HepG2 (cell line): ENCODE data around the gene SPACDR. TPM values are rescaled to one million over a fixed set of nuclear protein-coding genes. Genes with fewer than 3 reads are reported as not detected.
A peak's percentile ranks its signal among the peaks of the same experiment; 100 is the strongest.

Experiments
- AGO2 ChIP-seq: fragments of 200-400 bp; formaldehyde crosslinking; optimal IDR thresholded peaks from 2 replicates; pipeline ENCODE3; 2017; ENCODE audit warnings: mild to moderate bottlenecking, low read depth, low read length, moderate library complexity
- ASH2L ChIP-seq: fragments of 300-600, 200-600 bp; sonication (generic); IDR thresholded peaks from 2 replicates; pipeline ENCODE4 v1.7.0; 2017; ENCODE audit warnings: low read depth, mild to moderate bottlenecking, moderate library complexity, mixed read lengths, low read length; ENCODE audit not compliant: insufficient read length
- CERS6 ChIP-seq: sonication (generic); formaldehyde crosslinking; IDR thresholded peaks from 2 replicates; pipeline ENCODE4 v1.5.0; 2020; ENCODE audit warnings: missing genetic modification reagents
- CTCF ChIP-seq: sonication (generic); formaldehyde crosslinking; IDR thresholded peaks from 2 replicates; pipeline ENCODE4 v1.5.0; 2020; ENCODE audit warnings: mild to moderate bottlenecking, missing genetic modification reagents, moderate library complexity
- FOXP1 ChIP-seq, 2 experiments: fragments of 450-650 bp in 1 of 2; IDR thresholded peaks; 2 replicates each; pipeline ENCODE4 v1.6.1; 2017 to 2018; ENCODE audit warnings: antibody characterized with exemption in 1 of 2
- RBFOX2 ChIP-seq: fragments of 200-400 bp; formaldehyde crosslinking; IDR thresholded peaks from 2 replicates; pipeline ENCODE4 v1.6.1; 2017; ENCODE audit warnings: low read depth, mild to moderate bottlenecking, low read length
- RXRA ChIP-seq: sonication (generic); formaldehyde crosslinking; IDR thresholded peaks from 2 replicates; pipeline ENCODE4 v1.5.1; 2020; ENCODE audit warnings: missing genetic modification reagents
- THAP8 ChIP-seq: sonication (generic); formaldehyde crosslinking; IDR thresholded peaks from 2 replicates; pipeline ENCODE4 v1.5.1; 2020; ENCODE audit warnings: missing genetic modification reagents, mild to moderate bottlenecking, borderline replicate concordance
- ZNF263 ChIP-seq: sonication (generic); formaldehyde crosslinking; IDR thresholded peaks from 2 replicates; pipeline ENCODE4 v1.4.0; 2020; ENCODE audit warnings: missing genetic modification reagents
- ZNF274 ChIP-seq: sonication (generic); formaldehyde crosslinking; IDR thresholded peaks from 2 replicates; pipeline ENCODE4 v1.5.1; 2020; ENCODE audit warnings: mild to moderate bottlenecking, missing genetic modification reagents
- ZNF546 ChIP-seq: sonication (generic); formaldehyde crosslinking; conservative IDR thresholded peaks from 2 replicates; pipeline ENCODE4 v1.8.1; 2023; ENCODE audit warnings: mild to moderate bottlenecking, missing genetic modification reagents
- polyA plus RNA-seq, 8 experiments: library from polyadenylated mRNA; depleted of rRNA in 3 of 8; stranded (reverse) in 7 of 8; unstranded in 1 of 8; fragments of >200 nt; fragmentation: Illumina TruSeq in 4 of 8; extraction: Trizol in 4 of 8; gene quantifications; 2 replicates each; pipeline versions ENCODE4 v1.2.1 to v1.2.3, GENCODE V29; 2011 to 2016; ENCODE audit warnings: low read depth in 4 of 8, missing spikeins in 1 of 8, mixed read lengths in 1 of 8; ENCODE audit not compliant: insufficient read depth in 1 of 8
- total RNA-seq, 5 experiments: library from RNA; depleted of rRNA; stranded (reverse); fragments of >200 nt; fragmentation: Illumina TruSeq; extraction: Trizol; gene quantifications; 2 replicates each; pipeline ENCODE4 v1.2.3, GENCODE V29; 2016; ENCODE audit warnings: low read depth in 1 of 5

Gene SPACDR
- total and polyA plus RNA-seq, 2 of the 13 experiments (the other 11 are each of a cell fraction or from before 2014, with no cell fraction given), result 0.41 TPM; not detected in 1

DNA sequence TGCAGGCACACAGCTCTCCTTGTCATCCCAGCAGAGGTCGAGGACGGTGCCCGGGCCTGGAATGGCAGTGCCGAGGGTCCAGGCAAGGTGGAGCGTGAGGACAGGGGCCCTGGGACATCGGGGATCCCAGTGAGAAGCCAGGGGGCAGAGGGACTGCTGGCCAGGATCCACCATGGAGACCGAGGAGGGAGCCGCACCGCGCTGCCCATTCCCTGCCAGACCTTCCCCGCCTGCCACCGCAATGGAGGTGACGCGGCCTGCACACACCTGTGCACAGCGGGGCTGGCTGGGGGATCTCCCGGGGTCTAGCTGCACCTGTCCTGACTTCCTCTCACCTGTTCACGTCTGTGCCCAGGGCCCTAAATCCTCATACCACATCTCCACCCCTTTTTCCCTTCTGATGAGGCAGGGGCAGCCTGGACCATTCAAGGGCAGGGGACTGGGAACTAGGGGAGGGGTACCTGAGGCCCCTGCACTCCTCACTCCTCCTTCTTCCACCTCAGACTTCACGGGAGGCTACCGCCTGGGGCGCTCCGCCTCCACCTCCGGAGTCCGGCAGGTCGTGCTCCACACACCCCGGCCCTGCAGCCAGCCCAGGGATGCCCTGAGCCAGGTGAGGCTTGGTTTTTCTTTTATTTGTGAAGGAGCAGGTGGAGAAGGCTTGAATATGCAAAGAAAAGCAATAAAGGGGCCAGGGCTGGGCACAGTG, 26.6 kb upstream of the SPACDR start (continued):
- no peak for TF ChIP-seq CERS6 (CRISPR knock-in tag)
- TF ChIP-seq ZNF263 (CRISPR knock-in tag), result peak; percentile 50; the same call in 1 of the 2 replicates
- TF ChIP-seq THAP8 (CRISPR knock-in tag), result no peak
- TF ChIP-seq FOXP1 (IDR thresholded peaks at IDR 0.05), result no peak
- no peak for TF ChIP-seq FOXP1 (CRISPR knock-in tag; IDR thresholded peaks at IDR 0.05)
- TF ChIP-seq ASH2L, result no peak
- peak; percentile 45 for TF ChIP-seq CTCF (CRISPR knock-in tag)
- no peak for TF ChIP-seq ZNF274 (CRISPR knock-in tag)
- 0 out of 2 replicates have a peak, but pooled peaks have one; percentile 24 for TF ChIP-seq RBFOX2
- TF ChIP-seq RXRA, result no peak
- no peak for TF ChIP-seq ZNF546 (CRISPR knock-in tag)
- peak; percentile 47 for TF ChIP-seq AGO2
